HCT116 (cell line): ENCODE results near the gene IFI16. TPM values are rescaled to one million over a fixed set of nuclear protein-coding genes. Genes with fewer than 3 reads are reported as not detected.

ENCODE experiments used
- ATAC-seq: fragments of 200-7000 bp; cut with Tn5 transposase; 2 replicates; pipeline ENCODE4 v1.9.1; 2020; ENCODE audit warnings: mild to moderate bottlenecking, moderate library complexity
- BruUV-seq: library from RNA; stranded (reverse); fragments of 400-500 nt; replicated peaks from 2 replicates; lab custom pipeline; 2021; lab: Mats Ljungman, UMichigan
- CTCF ChIA-PET: fragments of 300-600 bp; sonication (Branson Sonifier 250); formaldehyde crosslinking; loops from one replicate; lab custom pipeline; 2021; ENCODE audit warnings: antibody characterized with exemption; lab: Charles Lee
- POLR2A ChIA-PET: fragments of 300-600, 350-600 bp; sonication (Branson Sonifier 250); formaldehyde crosslinking; loops from one replicate; lab custom pipeline; 2021; ENCODE audit warnings: antibody characterized with exemption; lab: Charles Lee
- RAD21 ChIA-PET, 2 experiments: fragments of 300-600 bp; sonication (Branson Sonifier 250); formaldehyde crosslinking; loops; one replicate each; lab custom pipeline; 2023; ENCODE audit warnings: low total read pairs in 2 of 2; ENCODE audit not compliant: uncharacterized antibody in 2 of 2, unreplicated experiment in 2 of 2, low non-redundant PET in 1 of 2; lab: Charles Lee
- DNase-seq: peaks from one replicate; pipeline ENCODE4 v3.0.0-alpha.2; 2010; ENCODE audit warnings: low read depth, low spot score
- H2AFZ ChIP-seq: fragments of 200-600 bp; shearing (Covaris generic), sonication (generic); 2 replicates; pipeline ENCODE4 v1.6.1; 2017; ENCODE audit warnings: low read depth, mixed run types, mixed read lengths, antibody characterized with exemption, low read length; ENCODE audit not compliant: poor library complexity, severe bottlenecking
- H3K27ac ChIP-seq: 2 replicates; pipeline ENCODE4 v1.5.1; 2012; ENCODE audit warnings: low read depth, low read length
- H3K27me3 ChIP-seq: fragments of 200-600 bp; sonication (generic); 2 replicates; pipeline ENCODE4 v1.6.1; 2016; ENCODE audit warnings: mixed run types, low read length, mixed read lengths; ENCODE audit not compliant: insufficient read depth
- H3K36me3 ChIP-seq, 2 experiments: fragments of 200-500 bp in 1 of 2; fragments of 200-600 bp in 1 of 2; sonication (Bioruptor generic) in 1 of 2; sonication (generic) in 1 of 2; 2 replicates each; pipeline versions ENCODE4 v1.5.1 to v1.6.1; 2014 to 2016; ENCODE audit warnings: low read length in 2 of 2, inconsistent platforms in 1 of 2, mixed read lengths in 1 of 2, mixed run types in 1 of 2; ENCODE audit not compliant: insufficient read depth in 2 of 2, control insufficient read depth in 1 of 2
- H3K4me1 ChIP-seq, 2 experiments: fragments of 200-600 bp in 1 of 2; sonication (generic) in 1 of 2; 2 replicates each; pipeline versions ENCODE4 v1.5.1 to v1.6.1; 2012 to 2017; ENCODE audit warnings: low read length in 2 of 2, inconsistent platforms in 1 of 2, mild to moderate bottlenecking in 1 of 2, mixed read lengths in 1 of 2, mixed run types in 1 of 2, moderate library complexity in 1 of 2; ENCODE audit not compliant: insufficient read depth in 2 of 2, control insufficient read depth in 1 of 2
- H3K4me2 ChIP-seq: fragments of 200-600 bp; sonication (generic); 2 replicates; pipeline ENCODE4 v1.6.1; 2017; ENCODE audit warnings: mixed run types, low read length, mixed read lengths
- H3K4me3 ChIP-seq, 2 experiments: fragments of 200-600 bp in 1 of 2; sonication (generic) in 1 of 2; replicated peaks in 1 of 2; 2 replicates each; pipeline ENCODE4 v1.5.1; 2011 to 2016; ENCODE audit warnings: low read length in 2 of 2, control low read depth in 1 of 2, low read depth in 1 of 2, mild to moderate bottlenecking in 1 of 2, mixed read lengths in 1 of 2, mixed run types in 1 of 2
- H3K79me2 ChIP-seq: fragments of 200-600 bp; sonication (generic); 2 replicates; pipeline ENCODE4 v1.6.1; 2017; ENCODE audit warnings: mild to moderate bottlenecking, mixed run types, low read length, moderate library complexity, mixed read lengths; ENCODE audit not compliant: insufficient read depth
- H3K9ac ChIP-seq: fragments of 200-600 bp; sonication (generic); 2 replicates; pipeline ENCODE4 v1.6.1; 2016; ENCODE audit warnings: low read length, mixed read lengths
- H3K9me2 ChIP-seq: fragments of 200-600 bp; sonication (generic), shearing (Covaris generic); 2 replicates; pipeline ENCODE4 v1.6.1; 2017; ENCODE audit warnings: mixed run types, mild to moderate bottlenecking, moderate library complexity; ENCODE audit not compliant: insufficient read depth
- H3K9me3 ChIP-seq, 2 experiments: fragments of 200-500 bp in 1 of 2; fragments of 200-600 bp in 1 of 2; sonication (Bioruptor generic) in 1 of 2; sonication (generic) in 1 of 2; 2 replicates each; pipeline ENCODE4 v1.6.1; 2014 to 2017; ENCODE audit warnings: low read length in 2 of 2, mixed read lengths in 2 of 2, inconsistent platforms in 1 of 2, low read depth in 1 of 2, mild to moderate bottlenecking in 1 of 2, mixed run types in 1 of 2, moderate library complexity in 1 of 2; ENCODE audit not compliant: control insufficient read depth in 1 of 2, insufficient read depth in 1 of 2
- H4K20me1 ChIP-seq: fragments of 200-600 bp; sonication (generic), shearing (Covaris generic); 2 replicates; pipeline ENCODE4 v1.6.1; 2017; ENCODE audit warnings: mixed run types, mild to moderate bottlenecking, moderate library complexity; ENCODE audit not compliant: insufficient read depth
- ATF3 ChIP-seq: IDR thresholded peaks from 2 replicates; pipeline ENCODE4 v1.6.1; 2012
- CBX3 ChIP-seq: IDR thresholded peaks from 2 replicates; pipeline ENCODE4 v1.6.1; 2012; ENCODE audit warnings: low read depth
- CTCF ChIP-seq, 3 experiments: fragments of 200-600 bp in 1 of 3; sonication (generic) in 1 of 3; IDR thresholded peaks in 2 of 3; conservative IDR thresholded peaks in 1 of 3; 2 replicates each; pipeline ENCODE4 v1.5.1; 2012 to 2017; ENCODE audit warnings: low read depth in 2 of 3, low read length in 2 of 3, antibody characterized with exemption in 1 of 3, borderline replicate concordance in 1 of 3, control low read depth in 1 of 3, mild to moderate bottlenecking in 1 of 3, mixed read lengths in 1 of 3, mixed run types in 1 of 3, moderate library complexity in 1 of 3; ENCODE audit not compliant: insufficient read depth in 1 of 3
- EZH2 ChIP-seq: fragments of 200-600 bp; sonication (generic); IDR thresholded peaks from 2 replicates; pipeline ENCODE4 v1.6.1; 2017; ENCODE audit warnings: antibody characterized with exemption, mixed run types
- EZH2phosphoT487 ChIP-seq: fragments of 200-600 bp; IDR thresholded peaks from 2 replicates; pipeline ENCODE4 v1.6.1; 2018; ENCODE audit warnings: antibody characterized with exemption, borderline replicate concordance
- POLR2A ChIP-seq: IDR thresholded peaks from 2 replicates; pipeline ENCODE4 v1.7.0; 2011; ENCODE audit warnings: borderline replicate concordance; ENCODE audit not compliant: insufficient read depth, insufficient read length; ENCODE audit errors: extremely low read depth
- POLR2AphosphoS5 ChIP-seq: IDR thresholded peaks from 2 replicates; pipeline ENCODE4 v1.6.1; 2011; ENCODE audit warnings: mild to moderate bottlenecking, low read depth, low read length, moderate library complexity
- TCF7L2 ChIP-seq: IDR thresholded peaks from 2 replicates; pipeline ENCODE4 v1.7.0; 2011; ENCODE audit warnings: borderline replicate concordance, inconsistent platforms; ENCODE audit not compliant: insufficient read depth, insufficient read length; ENCODE audit errors: extremely low read depth
- YY1 ChIP-seq: IDR thresholded peaks from 2 replicates; pipeline ENCODE4 v1.6.1; 2011; ENCODE audit warnings: low read length, low read depth, moderate library complexity, mild to moderate bottlenecking; ENCODE audit not compliant: insufficient replicate concordance; ENCODE audit errors: extremely low read depth
- ZBTB33 ChIP-seq: IDR thresholded peaks from 2 replicates; pipeline ENCODE4 v1.6.1; 2011; ENCODE audit warnings: mild to moderate bottlenecking, low read length, moderate library complexity; ENCODE audit not compliant: insufficient replicate concordance; ENCODE audit errors: extremely low read depth
- ZFX ChIP-seq: fragments of 450-650 bp; IDR thresholded peaks from 2 replicates; pipeline ENCODE4 v1.6.1; 2017
- intact Hi-C: fragments of 100-400 bp; cut with micrococcal nuclease; formaldehyde crosslinking; loops from 2 replicates; pipeline ENCODE4 v1.10.0; 2022
- total RNA-seq: library from RNA; stranded (reverse); gene quantifications from one replicate; pipeline ENCODE4 v1.2.1, GENCODE V29; 2021; ENCODE audit not compliant: unreplicated experiment
- TF ChIP-seq, protein P1 (sequence below): IDR thresholded peaks from 2 replicates; pipeline ENCODE4 v1.6.1; 2012; ENCODE audit warnings: low read depth
- TF ChIP-seq, protein P2 (sequence below): IDR thresholded peaks from 2 replicates; pipeline ENCODE4 v1.6.1; 2012

IFI16 gene
- total RNA-seq, 1 experiment from 2014 or later: 1.6 TPM

DNA sequence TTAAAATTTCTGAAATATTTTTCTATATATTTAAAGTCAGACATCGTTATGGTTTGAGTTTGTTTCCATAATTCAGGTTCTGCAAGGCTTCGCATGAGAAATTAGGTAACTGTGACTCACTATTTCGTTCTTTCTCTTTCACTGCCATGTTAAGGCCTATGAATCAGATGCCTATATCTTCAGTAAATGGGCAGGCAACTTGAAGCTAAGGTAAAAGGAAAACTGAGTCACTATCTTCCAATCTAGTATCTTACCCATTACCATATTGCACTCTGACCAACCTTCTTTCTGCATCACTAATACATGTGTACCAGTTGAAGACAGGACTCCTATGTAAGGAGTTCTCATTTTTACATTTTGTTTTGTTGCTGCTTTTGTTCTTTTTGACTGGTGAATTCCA lies 40.5 kb upstream of the IFI16 start:
- H3K36me3 ChIP-seq: no peaks in the 10 kb centered on the region
- TF ChIP-seq ATF3 (no peak), EZH2 (no peak), CBX3 (no peak), ZFX (no peak), ZBTB33 (no peak), POLR2AphosphoS5 (no peak), CTCF (IDR thresholded peaks at IDR 0.05 in 2 of 3, conservative IDR thresholded peaks at IDR 0.05 in 1 of 3; ENCODE audit: borderline replicate concordance in 1 of 3, insufficient read depth in 1 of 3, low read depth in 2 of 3, low read length in 2 of 3) (no peak), TCF7L2 (no peak), POLR2A (no peak), YY1 (no peak), EZH2phosphoT487 (no peak)
- TF ChIP-seq, protein P1, sequence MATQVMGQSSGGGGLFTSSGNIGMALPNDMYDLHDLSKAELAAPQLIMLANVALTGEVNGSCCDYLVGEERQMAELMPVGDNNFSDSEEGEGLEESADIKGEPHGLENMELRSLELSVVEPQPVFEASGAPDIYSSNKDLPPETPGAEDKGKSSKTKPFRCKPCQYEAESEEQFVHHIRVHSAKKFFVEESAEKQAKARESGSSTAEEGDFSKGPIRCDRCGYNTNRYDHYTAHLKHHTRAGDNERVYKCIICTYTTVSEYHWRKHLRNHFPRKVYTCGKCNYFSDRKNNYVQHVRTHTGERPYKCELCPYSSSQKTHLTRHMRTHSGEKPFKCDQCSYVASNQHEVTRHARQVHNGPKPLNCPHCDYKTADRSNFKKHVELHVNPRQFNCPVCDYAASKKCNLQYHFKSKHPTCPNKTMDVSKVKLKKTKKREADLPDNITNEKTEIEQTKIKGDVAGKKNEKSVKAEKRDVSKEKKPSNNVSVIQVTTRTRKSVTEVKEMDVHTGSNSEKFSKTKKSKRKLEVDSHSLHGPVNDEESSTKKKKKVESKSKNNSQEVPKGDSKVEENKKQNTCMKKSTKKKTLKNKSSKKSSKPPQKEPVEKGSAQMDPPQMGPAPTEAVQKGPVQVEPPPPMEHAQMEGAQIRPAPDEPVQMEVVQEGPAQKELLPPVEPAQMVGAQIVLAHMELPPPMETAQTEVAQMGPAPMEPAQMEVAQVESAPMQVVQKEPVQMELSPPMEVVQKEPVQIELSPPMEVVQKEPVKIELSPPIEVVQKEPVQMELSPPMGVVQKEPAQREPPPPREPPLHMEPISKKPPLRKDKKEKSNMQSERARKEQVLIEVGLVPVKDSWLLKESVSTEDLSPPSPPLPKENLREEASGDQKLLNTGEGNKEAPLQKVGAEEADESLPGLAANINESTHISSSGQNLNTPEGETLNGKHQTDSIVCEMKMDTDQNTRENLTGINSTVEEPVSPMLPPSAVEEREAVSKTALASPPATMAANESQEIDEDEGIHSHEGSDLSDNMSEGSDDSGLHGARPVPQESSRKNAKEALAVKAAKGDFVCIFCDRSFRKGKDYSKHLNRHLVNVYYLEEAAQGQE: no peak
- TF ChIP-seq, protein P2, sequence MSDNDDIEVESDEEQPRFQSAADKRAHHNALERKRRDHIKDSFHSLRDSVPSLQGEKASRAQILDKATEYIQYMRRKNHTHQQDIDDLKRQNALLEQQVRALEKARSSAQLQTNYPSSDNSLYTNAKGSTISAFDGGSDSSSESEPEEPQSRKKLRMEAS: no peak
- TF ChIP-seq, all 23 proteins: peak for 0
- Histone ChIP-seq H3K9ac (no peak overlapping the region), H3K79me2 (no peaks in the 10 kb centered on the region), H3K4me3 (no peak overlapping the region), H3K4me2 (no peak overlapping the region), H3K4me1 (no peaks in the 10 kb centered on the region), H4K20me1 (no peaks in the 10 kb centered on the region), H3K9me3 (no peaks in the 10 kb centered on the region), H3K9me2 (no peaks in the 10 kb centered on the region), H2AFZ (no peak overlapping the region), H3K27me3 (no peaks in the 10 kb centered on the region), H3K27ac (no peak overlapping the region)
- ChIA-PET CTCF (no interaction called here), RAD21 (no interaction called here), POLR2A (no interaction called here)
- ATAC-seq (no peak), DNase-seq (no peak)
- intact Hi-C loops: no loop called here
- BruUV-seq: no TSS peak
